Hypothalamus (tissue), 51 donors: ENCODE measurements around the gene SIGLEC7.

Experiments
- DNase-seq, 51 donors: peaks; one replicate each; lab custom pipeline; 2025; lab: John Stamatoyannopoulos, UW

The SIGLEC7 gene

GRCh38 chr19:51196181-51196580 is 54.1 kb downstream of the SIGLEC7 start:
- DNase-seq, result no peak

GRCh38 chr19:51198641-51199040 is 56.5 kb downstream of the SIGLEC7 start:
- no peak for DNase-seq

GRCh38 chr19:51200071-51200666 is 58.1 kb downstream of the SIGLEC7 start:
- no peak for DNase-seq

GRCh38 chr19:51201712-51202111 is 59.6 kb downstream of the SIGLEC7 start:
- no peak for DNase-seq
